WERI-Rb-1 (cell line): ENCODE measurements around the gene KREMEN2.
"Not testable (repeated sequence)": the region's sequence is repeated elsewhere in the genome, so short reads cannot be mapped to it uniquely, and the experiment has no call there.

Source experiments
- DNase-seq: peaks from one replicate; pipeline ENCODE4 v3.0.0-alpha.2; 2020
- H3K27ac ChIP-seq: fragments of 250-450 bp; sonication (Bioruptor Pico); 2 replicates; pipeline ENCODE4 v1.5.1; 2020; ENCODE audit warnings: mild to moderate bottlenecking, moderate library complexity
- H3K27me3 ChIP-seq: fragments of 250-450 bp; sonication (Bioruptor Pico); 2 replicates; pipeline ENCODE4 v1.5.1; 2021; ENCODE audit warnings: mild to moderate bottlenecking, low read depth, moderate library complexity; ENCODE audit not compliant: insufficient read depth, severe bottlenecking
- H3K36me3 ChIP-seq: fragments of 250-450 bp; sonication (Bioruptor Pico); 2 replicates; pipeline ENCODE4 v1.5.1; 2020; ENCODE audit warnings: mild to moderate bottlenecking, moderate library complexity
- H3K4me3 ChIP-seq: 2 replicates; pipeline ENCODE4 v1.5.1; 2011; ENCODE audit warnings: low read depth, mild to moderate bottlenecking, control low read depth, low read length
- H3K9me3 ChIP-seq: fragments of 250-450 bp; sonication (Bioruptor Pico); 2 replicates; pipeline ENCODE4 v1.5.1; 2021; ENCODE audit warnings: mild to moderate bottlenecking, moderate library complexity; ENCODE audit not compliant: severe bottlenecking
- CTCF ChIP-seq: IDR thresholded peaks from 2 replicates; pipeline ENCODE4 v1.5.1; 2011; ENCODE audit warnings: low read depth, mild to moderate bottlenecking, control low read depth, inconsistent platforms, low read length

The KREMEN2 gene

GRCh38 chr16:2925951-2926649, 38.0 kb upstream of the KREMEN2 start:
- DNase-seq, result no peak
- Histone ChIP-seq H3K4me3 (no peak overlapping the region), H3K36me3 (peaks cover 16% of the 10 kb centered on the region), H3K27me3 (no peaks in the 10 kb centered on the region), H3K9me3 (no peaks in the 10 kb centered on the region), H3K27ac (no peak overlapping the region)
- no peak for TF ChIP-seq CTCF

GRCh38 chr16:2926650-2926999, 37.5 kb upstream of the KREMEN2 start:
- Histone ChIP-seq H3K9me3 (no peaks in the 10 kb centered on the region), H3K27ac (no peak overlapping the region), H3K27me3 (no peaks in the 10 kb centered on the region), H3K36me3 (peaks cover 16% of the 10 kb centered on the region), H3K4me3 (no peak overlapping the region)
- DNase-seq, result no peak
- TF ChIP-seq CTCF, result no peak

- peak; percentile 85 for DNase-seq
- Histone ChIP-seq H3K4me3 (no peak overlapping the region), H3K9me3 (no peaks in the 10 kb centered on the region), H3K27ac (no peak overlapping the region), H3K27me3 (no peaks in the 10 kb centered on the region), H3K36me3 (peaks cover 16% of the 10 kb centered on the region)
- TF ChIP-seq CTCF, result peak; percentile 87
Measured at GRCh38 chr16:2927010-2927646, 36.9 kb upstream of the KREMEN2 start.

GRCh38 chr16:2928151-2928550, 35.9 kb upstream of the KREMEN2 start:
- H3K27ac ChIP-seq, H3K27me3 ChIP-seq, H3K9me3 ChIP-seq, DNase-seq, H3K4me3 ChIP-seq: not testable (repeated sequence)
- H3K36me3 ChIP-seq, result peaks cover 11% of the 10 kb centered on the region; the same call in 1 of the 2 replicates

GRCh38 chr16:2928796-2929195, 35.3 kb upstream of the KREMEN2 start:
- no peaks in the 10 kb centered on the region for H3K27me3 ChIP-seq

More at GRCh38 chr16:2928796-2929195, 35.3 kb upstream of the KREMEN2 start:
- no peak for DNase-seq
- H3K27ac ChIP-seq, result no peak overlapping the region
- TF ChIP-seq CTCF, result no peak
- H3K9me3 ChIP-seq, result no peaks in the 10 kb centered on the region
- H3K4me3 ChIP-seq, result no peak overlapping the region
- peaks cover 11% of the 10 kb centered on the region for H3K36me3 ChIP-seq
